GM12865 (cell line): ENCODE measurements around the gene PRPF31.

Source experiments
- DNase-seq: peaks from one replicate; pipeline ENCODE4 v3.0.0; 2010; ENCODE audit warnings: low read depth
- H3K4me3 ChIP-seq: 2 replicates; pipeline ENCODE4 v1.5.1; 2011; ENCODE audit warnings: mild to moderate bottlenecking, low read depth, low read length, control low read depth
- TF ChIP-seq, protein P1 (sequence below): IDR thresholded peaks from 2 replicates; pipeline ENCODE4 v1.5.1; 2011; ENCODE audit warnings: low read length, control low read depth, low read depth, inconsistent platforms; ENCODE audit not compliant: insufficient read depth; ENCODE audit errors: missing control alignments

Gene PRPF31

DNA sequence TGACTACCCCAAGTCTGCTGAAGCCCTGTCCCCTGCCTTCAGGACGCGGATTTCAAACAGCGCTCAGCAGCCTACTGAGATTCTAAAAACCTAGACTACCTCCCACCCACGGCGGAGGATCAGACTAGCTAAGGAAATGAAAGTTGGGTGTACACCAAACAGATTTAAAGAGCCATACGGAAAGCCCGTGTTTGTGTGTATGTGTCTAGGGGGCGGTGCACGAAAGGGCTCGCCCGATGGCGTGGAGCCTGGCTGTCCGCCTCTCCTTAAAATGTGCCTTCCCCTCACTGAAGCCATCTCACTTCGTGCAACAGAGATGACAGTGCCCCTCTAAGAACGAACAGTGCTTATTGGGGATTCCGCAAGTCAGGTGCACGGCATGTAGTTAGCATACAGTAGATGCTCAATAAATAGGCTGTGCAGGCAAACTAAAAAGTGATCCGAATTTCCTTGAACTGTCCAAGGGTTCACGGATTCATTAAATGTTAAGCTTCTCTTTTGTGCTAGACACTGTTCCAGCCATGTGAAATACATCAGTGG, 43.3 kb downstream of the PRPF31 start:
- peak overlapping the region; percentile 67 for H3K4me3 ChIP-seq
- TF ChIP-seq, protein P1, sequence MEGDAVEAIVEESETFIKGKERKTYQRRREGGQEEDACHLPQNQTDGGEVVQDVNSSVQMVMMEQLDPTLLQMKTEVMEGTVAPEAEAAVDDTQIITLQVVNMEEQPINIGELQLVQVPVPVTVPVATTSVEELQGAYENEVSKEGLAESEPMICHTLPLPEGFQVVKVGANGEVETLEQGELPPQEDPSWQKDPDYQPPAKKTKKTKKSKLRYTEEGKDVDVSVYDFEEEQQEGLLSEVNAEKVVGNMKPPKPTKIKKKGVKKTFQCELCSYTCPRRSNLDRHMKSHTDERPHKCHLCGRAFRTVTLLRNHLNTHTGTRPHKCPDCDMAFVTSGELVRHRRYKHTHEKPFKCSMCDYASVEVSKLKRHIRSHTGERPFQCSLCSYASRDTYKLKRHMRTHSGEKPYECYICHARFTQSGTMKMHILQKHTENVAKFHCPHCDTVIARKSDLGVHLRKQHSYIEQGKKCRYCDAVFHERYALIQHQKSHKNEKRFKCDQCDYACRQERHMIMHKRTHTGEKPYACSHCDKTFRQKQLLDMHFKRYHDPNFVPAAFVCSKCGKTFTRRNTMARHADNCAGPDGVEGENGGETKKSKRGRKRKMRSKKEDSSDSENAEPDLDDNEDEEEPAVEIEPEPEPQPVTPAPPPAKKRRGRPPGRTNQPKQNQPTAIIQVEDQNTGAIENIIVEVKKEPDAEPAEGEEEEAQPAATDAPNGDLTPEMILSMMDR: no peak
- peak; percentile 58 for DNase-seq

DNA sequence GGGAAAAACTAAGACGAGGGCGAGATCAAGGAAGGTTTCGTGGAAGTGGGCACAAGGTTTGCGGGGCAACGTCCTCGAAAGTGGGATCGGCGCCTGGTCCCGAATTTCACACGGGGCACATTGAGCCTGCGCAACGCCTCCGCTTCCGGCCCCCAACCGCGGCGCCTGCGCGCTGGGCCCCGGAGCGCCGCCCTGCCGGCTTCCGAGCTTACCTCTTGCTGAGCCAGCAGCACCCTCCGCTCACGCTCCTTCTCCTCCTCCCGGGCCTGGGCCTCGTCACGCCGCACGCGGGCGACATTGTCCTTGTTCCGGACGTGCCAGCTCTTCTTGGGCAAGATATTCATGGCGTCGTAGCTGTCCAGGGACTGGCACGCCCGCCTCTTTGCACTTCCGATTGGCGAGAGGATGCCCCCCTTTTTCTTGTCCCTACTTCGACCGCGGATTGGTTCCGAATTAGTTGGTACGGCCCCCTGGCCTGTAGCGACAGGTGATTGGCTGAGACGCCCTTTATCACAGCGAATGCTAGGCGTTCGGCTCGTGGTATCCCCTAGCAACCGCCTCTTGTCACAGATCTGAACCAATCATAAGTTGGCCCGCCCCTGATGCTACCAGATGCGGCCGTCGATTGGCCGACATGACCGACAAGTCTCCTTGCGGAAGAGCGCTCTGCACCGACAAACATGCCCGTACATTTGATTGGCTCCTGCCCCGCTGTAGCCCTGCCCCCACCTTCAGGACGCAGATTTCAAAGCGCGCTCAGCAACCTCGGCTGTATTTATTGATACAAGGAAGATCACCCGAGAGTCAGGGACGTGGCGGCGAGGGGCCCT, 44.0 kb downstream of the PRPF31 start, which contains the start of gene LENG1:
Gene LENG1, minus strand, starts transcription at position 370 of the 830 bp plus-strand sequence. Its CDS starts 26 bp downstream, at position 344.
- TF ChIP-seq, protein P1: peak; percentile 21
- DNase-seq: peak; percentile 100
- peak within 1 kb of the TSS; percentile 92 for H3K4me3 ChIP-seq

DNA sequence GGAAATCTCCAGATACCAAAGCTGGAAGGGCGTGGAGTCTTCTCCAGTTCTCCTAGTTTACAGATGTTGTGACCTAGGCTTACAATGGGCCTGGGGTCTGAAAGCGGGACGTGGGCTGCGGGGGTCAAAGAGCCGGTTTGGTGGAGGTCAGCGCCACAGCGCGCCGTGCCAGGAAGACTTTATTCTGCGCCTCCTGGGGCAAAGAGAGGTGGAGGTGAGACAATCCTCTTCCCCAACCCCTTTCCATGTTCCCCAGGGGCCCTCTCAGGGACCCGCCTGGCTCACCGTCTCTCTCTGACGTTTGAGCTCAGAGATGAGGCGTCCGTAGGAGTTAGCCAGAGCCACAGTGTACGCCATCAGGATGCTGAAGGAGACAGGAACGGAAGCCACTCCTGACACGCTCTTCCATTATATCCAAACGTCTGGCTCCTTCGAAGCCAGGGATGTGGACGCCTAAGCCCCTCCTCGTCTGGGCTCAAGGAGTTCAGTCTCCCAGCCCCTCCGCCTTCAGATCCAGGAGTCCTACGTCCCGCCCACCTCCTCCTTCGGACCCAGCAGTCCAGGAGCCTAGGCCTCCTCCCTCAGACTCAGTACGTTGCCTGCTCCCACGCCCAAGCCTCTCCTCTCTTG, 44.7 kb downstream of the PRPF31 start:
- TF ChIP-seq, protein P1: no peak
- H3K4me3 ChIP-seq: peak overlapping the region; percentile 92
- no peak for DNase-seq

DNA sequence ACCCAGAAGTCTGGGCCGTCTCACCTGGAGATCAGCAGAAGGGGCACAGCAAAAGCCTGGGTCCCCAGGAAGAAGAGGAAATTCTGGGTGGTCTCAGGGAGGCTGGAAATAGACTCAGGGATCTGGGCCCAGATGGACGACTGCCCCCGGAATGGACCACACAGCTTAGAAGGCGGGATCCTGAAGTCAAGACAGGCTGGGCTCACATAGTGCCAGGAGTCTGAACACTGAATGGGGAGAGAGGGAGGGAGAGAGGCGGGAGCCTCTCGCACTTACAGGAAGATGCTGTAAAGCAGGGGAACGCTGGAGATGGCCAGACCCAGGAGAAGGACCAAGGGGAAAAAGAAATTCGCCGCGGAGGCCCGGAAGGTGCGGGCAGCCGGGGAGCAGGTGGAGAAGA, 45.3 kb downstream of the PRPF31 start:
- peak overlapping the region; percentile 92 for H3K4me3 ChIP-seq
- no peak for DNase-seq
- TF ChIP-seq, protein P1: no peak

DNA sequence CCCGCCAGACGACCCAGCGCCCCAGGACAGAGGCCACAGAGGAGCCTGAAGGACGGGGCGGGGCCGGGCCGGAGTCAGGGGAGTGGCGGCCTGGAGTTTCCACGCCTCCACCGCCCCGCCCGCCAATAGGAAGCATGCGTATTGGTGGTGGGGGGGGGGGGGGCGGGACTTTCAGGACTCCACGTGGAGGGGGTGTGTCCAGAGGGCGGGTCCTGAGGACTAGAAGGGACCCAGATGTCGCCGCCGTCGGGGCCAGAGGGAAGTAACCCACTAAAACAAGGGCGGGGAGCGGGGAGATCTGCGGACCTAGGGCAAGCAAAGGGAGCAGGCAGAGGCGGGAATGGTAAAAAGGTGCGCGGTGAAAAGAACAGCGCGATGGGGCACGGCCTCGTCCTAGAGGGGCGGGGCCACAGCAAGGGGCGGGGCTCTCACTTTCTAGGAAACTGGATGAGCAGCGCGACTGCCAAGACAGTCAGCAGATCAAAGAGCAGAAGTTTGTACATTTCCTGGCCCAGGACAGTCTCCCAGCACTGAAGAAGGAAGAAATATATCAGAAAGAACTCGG, 46.8 kb downstream of the PRPF31 start:
- TF ChIP-seq, protein P1: no peak
- DNase-seq: peak; percentile 75
- H3K4me3 ChIP-seq: no peak overlapping the region

DNA sequence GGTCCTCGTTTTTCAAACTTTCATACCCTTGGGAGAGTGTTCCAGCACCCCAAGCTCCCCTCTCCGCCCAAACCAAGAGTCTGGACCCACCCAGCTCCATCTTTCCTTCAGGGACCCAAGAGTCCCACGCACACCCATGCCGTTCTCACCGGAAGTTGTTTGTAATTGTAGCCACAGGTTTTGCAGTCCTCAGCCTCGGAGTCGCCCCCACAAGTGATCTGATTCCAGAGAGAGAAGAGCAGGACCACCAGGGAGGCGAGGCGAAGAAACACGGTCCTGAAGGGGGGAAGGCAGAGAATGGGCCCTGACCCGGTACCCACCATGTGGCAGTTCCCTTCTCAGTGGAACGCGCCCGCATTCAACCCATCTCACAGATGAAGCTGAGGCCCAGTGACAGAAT, 47.3 kb downstream of the PRPF31 start:
- DNase-seq: no peak
- H3K4me3 ChIP-seq: no peak overlapping the region
- TF ChIP-seq, protein P1: no peak
